Measurements from ENCODE around the gene CACNA1H. TPM values are rescaled to one million over a fixed set of nuclear protein-coding genes. Genes with fewer than 3 reads are reported as not detected.

CACNA1H gene
- total RNA-seq, 1 donor from 2014 or later = 2.5 TPM

GRCh38 chr16:1256874-1257322 is 104.0 kb downstream of the CACNA1H start:
- Histone ChIP-seq H3K27ac (replicated peaks) (no peak overlapping the region), H3K9me3 (replicated peaks) (no peaks in the 10 kb centered on the region), H3K27me3 (ENCODE audit: low read depth) (peaks cover 55% of the 10 kb centered on the region), H3K4me1 (no peaks in the 10 kb centered on the region), H3K4me3 (no peak overlapping the region), H3K36me3 (no peaks in the 10 kb centered on the region)
- no peak for DNase-seq
- no peak for TF ChIP-seq CTCF (IDR thresholded peaks at IDR 0.05; ENCODE audit: borderline replicate concordance)
- intact Hi-C loops (cut with micrococcal nuclease) = no loop called here

- DNase-seq = no peak
- no peak overlapping the region for H3K4me3 ChIP-seq
- H3K9me3 ChIP-seq (replicated peaks) = no peaks in the 10 kb centered on the region
- intact Hi-C loops (cut with micrococcal nuclease) = no loop called here
- no peaks in the 10 kb centered on the region for H3K36me3 ChIP-seq
- peaks cover 63% of the 10 kb centered on the region for H3K27me3 ChIP-seq (ENCODE audit: low read depth)
- H3K27ac ChIP-seq (replicated peaks) = no peak overlapping the region
- no peaks in the 10 kb centered on the region for H3K4me1 ChIP-seq
- TF ChIP-seq CTCF (IDR thresholded peaks at IDR 0.05; ENCODE audit: borderline replicate concordance) = no peak
These were observed 104.8 kb downstream of the CACNA1H start for GRCh38 chr16:1257561-1258224.

GRCh38 chr16:1258225-1258600 is 105.3 kb downstream of the CACNA1H start:
- Histone ChIP-seq H3K27ac (replicated peaks) (no peak overlapping the region), H3K27me3 (ENCODE audit: low read depth) (peaks cover 68% of the 10 kb centered on the region)
- no peak for DNase-seq

GRCh38 chr16:1258906-1259759 is 106.2 kb downstream of the CACNA1H start:
- no peak for TF ChIP-seq CTCF (IDR thresholded peaks at IDR 0.05; ENCODE audit: borderline replicate concordance)
- intact Hi-C loops (cut with micrococcal nuclease) = no loop called here
- H3K36me3 ChIP-seq = no peaks in the 10 kb centered on the region
- no peak for DNase-seq
- H3K27me3 ChIP-seq (ENCODE audit: low read depth) = peaks cover 76% of the 10 kb centered on the region
- H3K9me3 ChIP-seq (replicated peaks) = no peaks in the 10 kb centered on the region
- H3K4me1 ChIP-seq = no peaks in the 10 kb centered on the region
- H3K27ac ChIP-seq (replicated peaks) = no peak overlapping the region
- H3K4me3 ChIP-seq = no peak overlapping the region

More at GRCh38 chr16:1258225-1258600, 105.3 kb downstream of the CACNA1H start:
- Histone ChIP-seq H3K4me3 (no peak overlapping the region), H3K9me3 (replicated peaks) (no peaks in the 10 kb centered on the region), H3K36me3 (no peaks in the 10 kb centered on the region), H3K4me1 (no peaks in the 10 kb centered on the region)
- intact Hi-C loops (cut with micrococcal nuclease) = no loop called here
- TF ChIP-seq CTCF (IDR thresholded peaks at IDR 0.05; ENCODE audit: borderline replicate concordance) = no peak

- H3K27me3 ChIP-seq (ENCODE audit: low read depth) = peaks cover 76% of the 10 kb centered on the region
- no peak for TF ChIP-seq CTCF (IDR thresholded peaks at IDR 0.05; ENCODE audit: borderline replicate concordance)
These were observed 106.8 kb downstream of the CACNA1H start for GRCh38 chr16:1259760-1260068.

More at GRCh38 chr16:1259760-1260068, 106.8 kb downstream of the CACNA1H start:
- no peaks in the 10 kb centered on the region for H3K4me1 ChIP-seq
- no peaks in the 10 kb centered on the region for H3K9me3 ChIP-seq (replicated peaks)
- no peak for DNase-seq
- intact Hi-C loops (cut with micrococcal nuclease) = no loop called here
- H3K4me3 ChIP-seq = no peak overlapping the region
- H3K36me3 ChIP-seq = no peaks in the 10 kb centered on the region
- no peak overlapping the region for H3K27ac ChIP-seq (replicated peaks)
